ENCODE results near the gene HTR1A. TPM values are rescaled to one million over a fixed set of nuclear protein-coding genes. Genes with fewer than 3 reads are reported as not detected.

HTR1A gene
- total and polyA plus RNA-seq, 2 of the 4 experiments (the other 2 are of a cell fraction): not detected

GRCh38 chr5:63963926-63964325, 1.7 kb upstream of the HTR1A start:
- no peak for ATAC-seq (ENCODE audit: low read depth)
- TF ChIP-seq CHD1 (IDR thresholded peaks at IDR 0.05; ENCODE audit: low read depth, low read length): no peak
- TF ChIP-seq SMC3 (IDR thresholded peaks at IDR 0.05; ENCODE audit: low read depth, low read length): no peak
- no peak for TF ChIP-seq USF2 (IDR thresholded peaks at IDR 0.05; ENCODE audit: low read depth, low read length)
- TF ChIP-seq RAD21 (IDR thresholded peaks at IDR 0.05; ENCODE audit: low read length): no peak
- TF ChIP-seq CTCF (conservative IDR thresholded peaks at IDR 0.05; ENCODE audit: low read depth, low read length): no peak
- TF ChIP-seq ELK1 (IDR thresholded peaks at IDR 0.05; ENCODE audit: borderline replicate concordance, low read depth, low read length): no peak
- no peak for TF ChIP-seq NFE2L2 (IDR thresholded peaks at IDR 0.05; ENCODE audit: low read depth, low read length)
- no peak for TF ChIP-seq POLR2A (IDR thresholded peaks at IDR 0.05; ENCODE audit: low read depth, low read length)
- TF ChIP-seq RCOR1 (IDR thresholded peaks at IDR 0.05; ENCODE audit: insufficient replicate concordance, low read length): no peak
- no peak for TF ChIP-seq MAZ (IDR thresholded peaks at IDR 0.05; ENCODE audit: borderline replicate concordance, low read depth, low read length)
- TF ChIP-seq RFX5 (IDR thresholded peaks at IDR 0.05; ENCODE audit: low read depth, low read length): no peak
- no peak for TF ChIP-seq MXI1 (IDR thresholded peaks at IDR 0.05; ENCODE audit: borderline replicate concordance, low read depth, low read length)
- no peak for TF ChIP-seq BHLHE40 (IDR thresholded peaks at IDR 0.05; ENCODE audit: low read depth, low read length)
- intact Hi-C loops (cut with micrococcal nuclease): loop anchor here (1.0 to 5.0 kb wide), 2 partner anchors 1504 to 1522 kb away; no protein-coding TSS in a partner anchor

More at GRCh38 chr5:63963926-63964325, 1.7 kb upstream of the HTR1A start:
- BruUV-seq (replicated peaks): no TSS peak
- no peak overlapping the region for H3K18ac ChIP-seq (ENCODE audit: low read depth, low read length)
- no peak overlapping the region for H3K4me2 ChIP-seq (ENCODE audit: low read depth, low read length)
- H3K23ac ChIP-seq (ENCODE audit: low read depth, low read length): no peak overlapping the region
- no peak overlapping the region for H4K91ac ChIP-seq (ENCODE audit: insufficient read depth, low read depth, low read length)
- H3K4me3 ChIP-seq (ENCODE audit: insufficient read depth, low read depth, low read length): no peak overlapping the region
- no peaks in the 10 kb centered on the region for H4K20me1 ChIP-seq (ENCODE audit: insufficient read depth, low read length)
- ChIA-PET POLR2A (ENCODE audit: unreplicated experiment) (no interaction called here), CTCF (interaction anchor here (1.6 kb wide), 1 partner anchor 562 kb away, joined by 11 read pairs; no protein-coding TSS in a partner anchor)
- H3K9me1 ChIP-seq (ENCODE audit: insufficient read depth, low read length): no peaks in the 10 kb centered on the region
- H2AK9ac ChIP-seq (replicated peaks; ENCODE audit: low read depth, low read length, poor library complexity): no peak overlapping the region
- H3K9ac ChIP-seq (ENCODE audit: low read depth, low read length): no peak overlapping the region
- H2AK5ac ChIP-seq (ENCODE audit: low read depth, low read length): no peak overlapping the region
- H4K8ac ChIP-seq (ENCODE audit: low read depth in 2 of 2, low read length in 2 of 2): no peak overlapping the region
- H3K56ac ChIP-seq (ENCODE audit: extremely low read depth, insufficient read depth, low read length): no peak overlapping the region
- H3K4ac ChIP-seq (ENCODE audit: low read depth, low read length): no peak overlapping the region
- H3K79me1 ChIP-seq (ENCODE audit: low read depth in 1 of 2, low read length in 2 of 2): no peaks in the 10 kb centered on the region
- peaks cover 10% of the 10 kb centered on the region; the same call in 1 of the 2 replicates for H3K9me3 ChIP-seq (ENCODE audit: control insufficient read depth, insufficient read depth, low read length)
- H2BK120ac ChIP-seq (ENCODE audit: low read depth, low read length): no peak overlapping the region
- no peaks in the 10 kb centered on the region for H3K4me1 ChIP-seq (ENCODE audit: control insufficient read depth, insufficient read depth, low read length)
- no peaks in the 10 kb centered on the region for H3K27me3 ChIP-seq (ENCODE audit: control insufficient read depth, insufficient read depth, low read length)
- no peak for DNase-seq
- no peak overlapping the region for H2BK20ac ChIP-seq (ENCODE audit: low read depth, low read length)
- dilution Hi-C loops (cut with HindIII; ENCODE audit: low sequenced_read_pairs, unreplicated experiment): no loop called here
- H3K36me3 ChIP-seq (ENCODE audit: control insufficient read depth, insufficient read depth, low read length): no peaks in the 10 kb centered on the region
- no peak overlapping the region for H3K27ac ChIP-seq (ENCODE audit: insufficient read depth, low read length)
- no peak overlapping the region for H2AFZ ChIP-seq (replicated peaks; ENCODE audit: low read length, poor library complexity)
- no peak overlapping the region for H2BK15ac ChIP-seq (ENCODE audit: low read depth, low read length)
- no peak overlapping the region for H4K5ac ChIP-seq (ENCODE audit: low read depth, low read length)
- H2BK5ac ChIP-seq (ENCODE audit: low read depth, low read length, poor library complexity, severe bottlenecking): no peak overlapping the region
- in situ Hi-C loops (cut with MboI; ENCODE audit: low sequenced_read_pairs): no loop called here
- H3K14ac ChIP-seq (replicated peaks; ENCODE audit: low read depth, low read length): no peak overlapping the region

Measured in IMR-90 (cell line).